ENCODE data around the gene CD81.
"Not testable (repeated sequence)": the region's sequence is repeated elsewhere in the genome, so short reads cannot be mapped to it uniquely, and the experiment has no call there.

Gene CD81

GRCh38 chr11:2357246-2357645 is 19.9 kb upstream of the CD81 start:
- no peak for DNase-seq (ENCODE audit: low read depth in 3 of 3)

GRCh38 chr11:2357651-2358050 is 19.5 kb upstream of the CD81 start:
- not testable (repeated sequence) for DNase-seq (ENCODE audit: low read depth in 3 of 3)

GRCh38 chr11:2358754-2359442 is 18.2 kb upstream of the CD81 start:
- no peak for DNase-seq (ENCODE audit: low read depth in 3 of 3)

- DNase-seq (ENCODE audit: low read depth in 3 of 3) = no peak
Measured at GRCh38 chr11:2359557-2359956, 17.6 kb upstream of the CD81 start.

GRCh38 chr11:2360081-2360642 is 16.9 kb upstream of the CD81 start:
- DNase-seq (ENCODE audit: low read depth in 3 of 3) = no peak

GRCh38 chr11:2361565-2361964 is 15.5 kb upstream of the CD81 start:
- no peak for DNase-seq (ENCODE audit: low read depth in 3 of 3)

GRCh38 chr11:2362414-2362813 is 14.7 kb upstream of the CD81 start:
- DNase-seq (ENCODE audit: low read depth in 3 of 3) = no peak

- DNase-seq (ENCODE audit: low read depth in 3 of 3) = no peak
Measured at GRCh38 chr11:2363130-2363529, 14.0 kb upstream of the CD81 start.

GRCh38 chr11:2363577-2364370 is 13.3 kb upstream of the CD81 start:
- DNase-seq (ENCODE audit: low read depth in 3 of 3) = no peak

- not testable (repeated sequence) for DNase-seq (ENCODE audit: low read depth in 3 of 3)
Measured at GRCh38 chr11:2364386-2364785, 12.7 kb upstream of the CD81 start.

GRCh38 chr11:2365571-2366210 is 11.4 kb upstream of the CD81 start:
- no peak for DNase-seq (ENCODE audit: low read depth in 3 of 3)

- no peak for DNase-seq (ENCODE audit: low read depth in 3 of 3)
Measured at GRCh38 chr11:2366276-2366675, 10.8 kb upstream of the CD81 start.

GRCh38 chr11:2366733-2367132 is 10.4 kb upstream of the CD81 start:
- no peak for DNase-seq (ENCODE audit: low read depth in 3 of 3)

GRCh38 chr11:2367266-2368160 is 9.6 kb upstream of the CD81 start:
- no peak for DNase-seq (ENCODE audit: low read depth in 3 of 3)

GRCh38 chr11:2368178-2368850 is 8.8 kb upstream of the CD81 start:
- DNase-seq (ENCODE audit: low read depth in 3 of 3) = no peak

GRCh38 chr11:2368851-2369180 is 8.3 kb upstream of the CD81 start:
- no peak for DNase-seq (ENCODE audit: low read depth in 3 of 3)

GRCh38 chr11:2369320-2369719 is 7.8 kb upstream of the CD81 start:
- DNase-seq (ENCODE audit: low read depth in 3 of 3) = no peak

- DNase-seq (ENCODE audit: low read depth in 3 of 3) = no peak
Measured at GRCh38 chr11:2369896-2370295, 7.2 kb upstream of the CD81 start.

GRCh38 chr11:2374456-2375201 is 2.5 kb upstream of the CD81 start:
- no peak for DNase-seq (ENCODE audit: low read depth in 3 of 3)

- no peak for DNase-seq (ENCODE audit: low read depth in 3 of 3)
Measured at GRCh38 chr11:2375341-2375853, 1.7 kb upstream of the CD81 start.
